Skeletal muscle cell (primary cell): ENCODE data around the gene MVB12B.
"Not testable (repeated sequence)": the region's sequence is repeated elsewhere in the genome, so short reads cannot be mapped to it uniquely, and the experiment has no call there.

Experiments
- DNase-seq: peaks from one replicate; pipeline ENCODE4 v3.0.0-alpha.2; 2010; ENCODE audit warnings: low read depth
- H3K4me3 ChIP-seq: 2 replicates; pipeline ENCODE4 v1.5.1; 2011; ENCODE audit warnings: low read depth, mild to moderate bottlenecking, control low read depth, low read length, moderate library complexity

MVB12B gene

GRCh38 chr9:126326228-126327005 is at the start of gene MVB12B:
Gene MVB12B (plus strand): TSS chr9:126326829. CDS start chr9:126326930, 101 bp downstream.
- DNase-seq = no peak
- peak within 1 kb of the TSS; percentile 59 for H3K4me3 ChIP-seq

DNA sequence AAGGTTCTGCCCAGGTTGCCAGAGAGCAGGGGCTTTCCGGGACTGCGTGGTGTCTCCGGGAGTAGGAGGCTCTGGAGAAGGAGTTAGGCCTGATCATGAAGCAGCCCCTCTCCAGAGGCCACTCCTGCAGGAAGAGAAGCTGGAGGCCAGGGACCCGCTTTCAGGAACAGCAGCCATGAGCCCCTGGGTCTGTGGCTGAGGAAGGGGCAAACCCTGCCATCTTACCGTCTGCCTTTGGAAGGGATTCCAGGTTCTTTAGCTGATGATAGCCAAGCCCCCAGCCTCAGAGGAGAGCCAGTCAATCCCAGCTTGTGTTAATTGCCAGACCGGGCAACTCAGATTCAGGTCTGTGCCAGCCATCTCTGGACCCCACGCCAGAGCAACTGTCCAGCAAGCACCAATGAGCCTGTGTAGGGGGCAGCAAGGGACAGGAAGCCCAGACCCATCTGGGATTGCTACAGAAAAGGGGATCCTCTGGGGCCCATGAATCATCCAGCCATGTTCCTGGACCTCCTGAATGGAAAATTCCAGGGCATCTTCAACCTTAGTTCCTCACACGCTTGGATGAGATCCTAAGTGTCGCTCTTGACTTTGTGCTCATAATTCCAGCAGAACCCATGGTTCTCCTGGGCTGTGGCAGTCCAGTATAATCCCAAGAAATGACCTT is 42.7 kb upstream of the MVB12B start:
- DNase-seq = no peak
- H3K4me3 ChIP-seq = no peak overlapping the region

- not testable (repeated sequence) for DNase-seq, H3K4me3 ChIP-seq
Measured at GRCh38 chr9:126285652-126286051, 41.0 kb upstream of the MVB12B start.

DNA sequence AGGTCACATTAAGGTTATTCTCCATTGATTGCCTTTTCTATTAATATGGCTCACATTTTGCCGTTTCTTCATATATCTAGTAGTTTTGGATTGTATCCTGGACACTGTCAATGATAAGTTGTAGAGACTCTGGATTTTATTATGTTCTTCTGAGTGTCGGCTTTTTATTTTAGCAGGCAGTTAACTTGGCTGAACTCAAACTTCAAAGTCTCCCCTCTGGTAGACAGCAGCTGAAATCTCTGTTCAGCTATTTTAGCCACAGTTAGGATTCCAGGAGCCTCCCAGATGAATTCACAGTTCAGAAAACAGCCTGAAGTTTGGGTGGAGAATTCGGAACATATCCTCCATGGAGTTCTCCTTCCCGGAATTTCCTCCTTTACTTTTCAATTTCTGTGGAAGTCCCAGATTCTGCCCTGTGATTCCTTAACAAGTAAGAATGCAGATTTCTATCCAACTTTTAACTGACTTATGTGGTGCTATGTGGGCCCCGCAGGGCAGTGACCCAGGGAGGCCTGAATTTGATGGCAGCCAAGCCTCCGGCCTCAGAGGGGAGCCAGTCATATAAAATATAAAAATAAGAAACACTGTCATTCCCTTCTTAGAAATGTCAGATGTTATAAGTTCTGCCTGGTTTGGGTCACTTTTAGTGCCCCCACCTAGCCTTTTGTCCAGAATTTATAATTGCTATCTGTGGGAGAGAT is 39.3 kb upstream of the MVB12B start:
- H3K4me3 ChIP-seq = no peak overlapping the region
- no peak for DNase-seq

GRCh38 chr9:126290871-126291270 is 35.8 kb upstream of the MVB12B start:
- H3K4me3 ChIP-seq = no peak overlapping the region
- DNase-seq = no peak

DNA sequence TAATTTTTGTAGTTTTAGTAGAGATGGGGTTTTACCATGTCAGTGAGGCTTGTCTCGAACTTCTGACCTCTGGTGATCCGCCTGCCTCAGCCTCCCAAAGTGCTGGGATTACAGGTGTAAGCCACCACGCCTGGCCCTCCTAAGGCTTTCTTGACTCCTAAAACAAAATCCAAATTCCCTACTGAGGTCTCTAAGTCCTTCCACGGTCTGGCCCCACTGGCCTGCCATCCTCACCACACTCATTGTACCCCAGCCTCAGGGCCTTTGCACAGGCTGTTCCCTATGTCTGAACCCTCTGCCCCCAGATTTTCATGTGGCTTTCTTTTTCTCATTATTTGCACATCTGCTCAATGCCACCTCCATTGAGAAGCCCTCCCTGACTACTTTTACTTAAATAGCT is 34.7 kb upstream of the MVB12B start:
- no peak overlapping the region for H3K4me3 ChIP-seq
- DNase-seq = no peak

DNA sequence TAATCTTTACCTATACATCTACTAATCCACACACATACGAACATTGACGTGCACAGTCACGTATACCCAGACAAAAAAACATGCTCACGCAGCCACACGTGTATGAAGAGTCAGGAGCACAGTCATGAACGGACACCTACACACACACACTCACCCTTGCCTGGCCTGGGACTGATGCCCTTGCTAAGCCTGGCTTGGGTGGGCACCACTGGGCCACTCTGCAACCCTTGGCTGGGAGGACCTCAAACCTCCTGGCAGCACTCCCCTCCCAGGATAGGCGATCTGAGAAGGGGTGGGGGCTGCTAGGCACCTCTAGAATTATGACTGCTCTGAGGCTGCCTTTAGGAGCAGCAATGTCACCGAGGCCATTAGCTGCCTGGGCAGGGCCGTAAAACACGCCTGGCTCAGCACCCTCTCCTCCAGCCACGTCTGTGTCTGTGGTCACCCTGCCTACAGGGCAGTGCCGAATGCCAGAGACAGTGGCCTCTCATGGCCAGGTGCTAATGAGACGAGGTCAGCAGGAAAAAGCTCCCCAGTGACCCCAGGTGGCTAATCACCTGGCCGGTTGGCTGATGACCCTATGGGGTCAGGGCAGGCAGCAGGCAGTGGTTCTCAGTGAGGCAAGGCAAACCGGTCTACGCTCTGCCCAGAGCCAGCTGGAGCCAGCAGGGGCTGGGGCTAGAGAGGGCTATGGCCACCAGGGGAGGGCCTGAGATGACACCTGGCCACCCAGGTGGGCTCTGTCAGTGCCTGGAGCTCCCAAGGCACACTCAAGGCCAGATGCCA is 33.7 kb upstream of the MVB12B start:
- no peak overlapping the region for H3K4me3 ChIP-seq
- DNase-seq = no peak

- no peak overlapping the region for H3K4me3 ChIP-seq
- DNase-seq = no peak
Measured at GRCh38 chr9:126293522-126293889, 33.1 kb upstream of the MVB12B start.

DNA sequence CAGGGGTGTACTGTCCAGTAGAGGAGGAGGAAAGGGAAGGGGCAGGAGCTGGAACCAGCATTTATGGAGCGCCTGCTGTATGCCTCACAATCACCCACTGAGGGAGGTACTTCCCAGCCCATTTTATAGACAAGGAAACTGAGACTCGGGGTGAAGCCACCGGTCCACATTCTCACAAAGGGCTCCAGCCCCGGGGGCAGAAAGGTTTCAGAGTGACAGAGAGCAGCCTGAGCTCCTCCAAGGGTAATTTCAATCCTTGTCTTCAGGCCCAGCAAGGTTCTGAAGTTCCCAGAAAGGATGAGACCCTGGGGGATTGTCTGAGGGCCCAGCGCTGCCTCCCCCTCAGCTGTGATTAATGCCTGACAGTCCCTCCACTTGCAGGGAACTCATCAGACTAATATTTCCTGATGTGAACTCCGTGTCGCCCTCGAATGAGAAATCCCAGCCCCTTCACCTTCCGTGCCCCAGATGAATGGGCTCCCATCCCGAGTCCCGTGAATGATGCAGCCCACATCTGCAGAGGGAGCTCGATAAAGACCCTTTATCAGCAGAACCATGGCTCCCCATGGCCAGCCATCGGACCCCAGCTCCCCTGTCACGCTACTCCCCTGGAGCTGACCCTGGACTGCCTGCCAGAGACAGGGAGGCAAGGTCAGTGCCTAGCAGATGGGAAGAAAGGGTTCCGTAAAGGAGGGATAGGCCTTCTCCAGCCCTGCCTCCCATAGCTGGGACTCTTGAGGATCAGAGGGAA is 32.1 kb upstream of the MVB12B start:
- no peak for DNase-seq
- H3K4me3 ChIP-seq = no peak overlapping the region

- no peak overlapping the region for H3K4me3 ChIP-seq
- no peak for DNase-seq
Measured at GRCh38 chr9:126295082-126295477, 31.5 kb upstream of the MVB12B start.

- DNase-seq = no peak
- no peak overlapping the region for H3K4me3 ChIP-seq
Measured at GRCh38 chr9:126295516-126295915, 31.1 kb upstream of the MVB12B start.

DNA sequence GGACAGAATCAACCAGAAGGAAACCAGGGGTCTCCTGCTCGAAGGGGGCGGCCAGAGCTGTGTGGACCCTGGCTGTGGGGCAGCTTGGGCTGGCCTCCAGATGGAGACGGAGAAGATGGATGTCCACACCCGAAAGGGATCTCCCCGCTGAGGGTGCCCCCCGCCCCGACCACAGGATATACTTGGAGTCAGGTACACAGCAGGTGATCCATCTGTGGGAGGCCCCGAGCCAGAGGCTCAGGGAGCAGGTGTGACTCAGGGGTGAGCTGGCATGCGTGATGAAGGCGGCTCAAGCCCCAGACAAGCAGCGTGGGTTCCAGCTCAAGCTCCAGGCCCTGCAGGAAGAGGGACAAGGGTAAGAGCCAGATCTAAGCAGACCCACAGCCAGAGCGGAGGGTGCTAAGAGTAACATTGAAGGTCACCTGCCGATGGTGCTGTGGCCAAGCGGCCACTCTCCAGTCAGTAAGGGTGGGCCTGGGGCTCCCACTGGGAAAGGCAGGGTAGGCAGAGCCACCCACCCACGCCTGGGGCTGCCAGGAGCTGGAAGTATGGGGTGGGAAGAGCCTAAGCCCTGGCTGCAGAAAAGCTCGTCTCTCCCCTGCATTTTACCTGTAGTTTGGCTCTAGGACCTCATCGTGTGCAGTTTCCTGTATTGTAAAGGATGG is 30.6 kb upstream of the MVB12B start:
- H3K4me3 ChIP-seq = no peak overlapping the region
- DNase-seq = no peak

DNA sequence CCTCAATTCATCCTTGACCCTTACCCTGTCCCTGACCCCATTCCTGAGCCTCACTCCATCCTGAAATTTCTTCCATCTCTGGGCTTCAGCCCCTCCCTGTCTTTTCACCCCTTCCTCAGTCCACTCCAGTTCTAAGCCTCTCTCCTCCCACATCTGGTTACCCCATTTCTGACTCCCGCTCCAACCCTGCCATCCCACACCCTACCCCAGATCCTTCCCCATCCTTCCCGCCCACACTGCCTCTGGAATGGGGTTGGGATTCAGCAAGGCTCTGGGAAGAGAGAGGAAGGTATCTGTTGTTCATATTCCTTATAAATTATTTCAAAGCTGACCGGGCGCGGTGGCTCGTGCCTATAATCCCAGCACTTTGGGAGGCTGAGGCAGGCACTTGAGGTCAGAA is 29.9 kb upstream of the MVB12B start:
- DNase-seq = no peak
- H3K4me3 ChIP-seq = no peak overlapping the region

DNA sequence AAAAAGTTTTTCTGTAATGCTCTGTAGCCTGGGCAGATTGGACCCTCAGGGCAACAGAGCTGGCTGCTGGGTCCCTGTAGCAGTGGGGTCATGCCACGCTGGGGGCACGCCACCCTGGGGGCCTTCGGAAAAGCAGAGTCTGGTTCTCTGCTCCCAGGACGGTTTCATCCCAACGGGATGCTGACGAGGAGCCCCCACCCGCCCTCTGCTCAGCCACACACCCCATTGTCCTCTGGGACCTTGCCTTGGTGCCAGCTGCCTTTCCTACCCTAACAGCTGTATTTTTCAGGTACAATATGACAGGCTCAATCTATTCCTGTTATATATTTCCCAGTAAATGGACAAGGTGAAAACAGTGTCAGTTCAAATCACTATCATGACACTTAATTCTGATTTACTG is 29.0 kb upstream of the MVB12B start:
- H3K4me3 ChIP-seq = no peak overlapping the region
- no peak for DNase-seq

DNA sequence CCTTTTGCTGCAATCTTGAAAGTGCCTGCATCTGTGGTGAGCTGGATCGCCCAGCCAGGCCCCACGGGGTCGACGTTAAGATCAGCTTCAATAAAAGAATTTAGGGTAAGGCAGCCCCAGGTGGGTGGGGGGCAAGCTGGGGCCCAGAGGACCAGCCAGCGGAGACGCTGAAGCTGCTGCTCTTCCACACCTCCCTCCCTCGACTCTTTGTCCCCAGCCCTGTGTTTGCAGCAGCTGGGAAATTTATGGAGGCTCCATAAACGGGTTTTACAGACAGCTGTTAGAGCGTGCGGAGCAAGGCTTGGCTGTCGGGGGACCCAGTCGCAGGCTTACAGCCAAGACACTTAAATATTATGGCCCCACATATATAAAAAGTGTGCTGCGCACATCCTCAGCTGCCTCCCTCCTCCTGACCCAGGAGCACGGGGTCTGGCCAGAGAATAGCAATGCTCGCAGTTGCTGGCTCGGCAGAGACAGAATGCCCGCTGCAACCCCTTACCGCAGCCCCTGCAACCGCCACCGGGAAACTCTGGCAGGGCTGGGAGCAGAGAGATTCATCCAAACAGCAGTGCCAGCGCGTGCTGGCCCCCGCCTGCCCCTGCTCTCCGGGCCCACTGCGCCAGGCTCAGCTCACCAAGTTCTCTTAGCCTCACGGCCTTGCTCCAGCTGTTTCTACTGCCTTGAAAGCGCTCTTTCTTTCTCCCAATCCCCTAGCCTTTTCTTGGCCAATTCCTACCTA is 28.4 kb upstream of the MVB12B start:
- peak; percentile 52 for DNase-seq
- no peak overlapping the region for H3K4me3 ChIP-seq

DNA sequence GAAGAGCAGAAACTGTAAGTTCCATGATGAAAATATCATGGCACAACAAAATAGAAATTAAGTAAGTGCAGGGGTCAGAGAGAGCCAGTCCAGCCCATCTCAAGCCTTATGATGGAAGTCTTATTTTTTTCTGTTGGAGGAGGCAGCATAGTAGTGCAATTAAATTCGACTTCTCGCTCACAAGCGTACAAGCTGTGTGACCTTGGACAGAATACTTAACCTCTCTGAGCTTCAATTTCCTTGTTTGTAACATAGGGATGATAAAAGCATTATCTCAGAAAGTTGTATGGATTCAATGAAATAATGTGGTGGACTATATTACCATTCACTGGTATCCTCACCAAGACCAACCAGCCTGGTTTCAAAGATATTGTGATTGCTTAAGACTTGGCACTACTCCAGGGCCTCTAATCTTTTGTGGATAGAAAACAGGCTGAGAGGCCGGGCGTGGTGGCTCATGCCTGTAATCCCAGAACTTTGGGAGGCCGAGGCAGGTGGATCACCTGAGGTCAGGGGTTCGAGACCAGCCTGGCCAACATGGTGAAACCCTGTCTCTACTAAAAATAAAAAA is 26.8 kb upstream of the MVB12B start:
- H3K4me3 ChIP-seq = no peak overlapping the region
- no peak for DNase-seq

DNA sequence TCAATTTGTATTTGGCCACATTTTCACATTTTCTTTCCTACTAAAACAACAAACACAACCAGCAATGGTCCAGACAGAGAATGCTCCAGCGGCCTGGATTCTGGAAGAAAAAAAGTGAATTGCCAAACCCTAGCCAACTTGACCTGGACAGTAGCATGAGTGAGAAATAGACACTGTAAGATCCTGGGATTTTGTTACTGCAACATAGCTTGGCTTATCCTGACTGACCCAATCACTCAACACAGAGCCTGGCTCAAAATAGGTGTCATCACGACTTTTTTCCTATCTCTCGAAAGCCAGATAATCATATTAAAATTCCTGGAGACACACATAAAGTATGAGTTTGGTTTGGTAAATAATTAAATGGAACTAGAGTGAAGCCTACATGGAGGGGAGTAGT is 25.4 kb upstream of the MVB12B start:
- no peak overlapping the region for H3K4me3 ChIP-seq
- DNase-seq = no peak
